PC-9 (cell line): ENCODE results near the gene TOMT.

Source experiments
- CTCF ChIP-seq: fragments of 200-600 bp; sonication (generic); conservative IDR thresholded peaks from 2 replicates; pipeline ENCODE4 v1.6.1; 2017; ENCODE audit warnings: mixed run types, antibody characterized with exemption, mild to moderate bottlenecking, moderate library complexity
- EZH2 ChIP-seq: fragments of 200-600 bp; sonication (generic); IDR thresholded peaks from 2 replicates; pipeline ENCODE4 v1.8.0; 2017; ENCODE audit warnings: antibody characterized with exemption, low read depth

GRCh38 chr11:72138821-72139390 lies 33.2 kb downstream of the TOMT start:
- TF ChIP-seq CTCF (no peak), EZH2 (no peak)
